A549 (cell line): ENCODE data around the gene ACTN2. TPM values are rescaled to one million over a fixed set of nuclear protein-coding genes. Genes with fewer than 3 reads are reported as not detected.

Experiments
- BCL3 ChIP-seq: fragments of >200 bp; sonication (Bioruptor Twin); formaldehyde crosslinking; IDR thresholded peaks from 3 replicates; pipeline ENCODE4 v1.6.1; 2016
- BHLHE40 ChIP-seq: IDR thresholded peaks from 2 replicates; pipeline ENCODE4 v1.6.1; 2012; ENCODE audit warnings: low read depth, low read length, inconsistent platforms
- CBX8 ChIP-seq: fragments of 200-600 bp; sonication (generic); IDR thresholded peaks from 2 replicates; pipeline ENCODE4 v1.6.1; 2016
- CEBPB ChIP-seq, 2 experiments: fragments of >200 bp in 1 of 2; sonication (Bioruptor Twin) in 1 of 2; formaldehyde crosslinking in 1 of 2; IDR thresholded peaks; 2 replicates each; pipeline ENCODE4 v1.6.1; 2012 to 2016
- CHD4 ChIP-seq: fragments of 200-600 bp; sonication (generic); IDR thresholded peaks from 2 replicates; pipeline ENCODE4 v1.6.1; 2016; ENCODE audit warnings: antibody characterized with exemption, mild to moderate bottlenecking, borderline replicate concordance
- ESRRA ChIP-seq: fragments of 150-350 bp; IDR thresholded peaks from 2 replicates; pipeline ENCODE4 v1.6.1; 2014; ENCODE audit warnings: mild to moderate bottlenecking, low read length, borderline replicate concordance
- HDAC2 ChIP-seq: fragments of 200-600 bp; sonication (generic); IDR thresholded peaks from 2 replicates; pipeline ENCODE4 v1.6.1; 2016
- HEYL ChIP-seq: fragments of 250-450 bp; sonication (Bioruptor Pico); IDR thresholded peaks from 2 replicates; pipeline ENCODE4 v1.8.0; 2021; ENCODE audit warnings: mild to moderate bottlenecking, moderate library complexity
- HOXA7 ChIP-seq: fragments of 250-450 bp; sonication (Bioruptor Pico); IDR thresholded peaks from 2 replicates; pipeline ENCODE4 v1.5.0; 2020; ENCODE audit warnings: mild to moderate bottlenecking, moderate library complexity
- HOXB5 ChIP-seq: fragments of 250-450 bp; sonication (Bioruptor Pico); IDR thresholded peaks from 2 replicates; pipeline ENCODE4 v1.5.0; 2020; ENCODE audit warnings: mild to moderate bottlenecking, moderate library complexity
- MAFK ChIP-seq: fragments of 450-650 bp; IDR thresholded peaks from 2 replicates; pipeline ENCODE4 v1.6.1; 2014; ENCODE audit not compliant: partially characterized antibody
- MYC ChIP-seq: IDR thresholded peaks from 2 replicates; pipeline ENCODE4 v1.6.1; 2012; ENCODE audit warnings: mild to moderate bottlenecking, inconsistent platforms, low read length, improper control_type of control experiment, borderline replicate concordance
- NPAS2 ChIP-seq: fragments of 250-450 bp; sonication (Bioruptor Pico); IDR thresholded peaks from 2 replicates; pipeline ENCODE4 v1.8.0; 2022; ENCODE audit warnings: mild to moderate bottlenecking, moderate library complexity, borderline replicate concordance
- POLR2A ChIP-seq: IDR thresholded peaks from 2 replicates; pipeline ENCODE4 v1.6.1; 2012; ENCODE audit warnings: mild to moderate bottlenecking, low read length
- POLR2AphosphoS2 ChIP-seq: conservative IDR thresholded peaks from 2 replicates; pipeline ENCODE4 v1.6.1; 2012; ENCODE audit warnings: low read length, improper control_type of control experiment, inconsistent platforms
- RAD21 ChIP-seq, 2 experiments: fragments of >200 bp in 1 of 2; sonication (Bioruptor Twin) in 1 of 2; formaldehyde crosslinking in 1 of 2; IDR thresholded peaks in 1 of 2; conservative IDR thresholded peaks in 1 of 2; 2 replicates in 1 of 2; 3 replicates in 1 of 2; pipeline ENCODE4 v1.6.1; 2012 to 2018; ENCODE audit warnings: inconsistent platforms in 1 of 2
- RARB ChIP-seq: fragments of 250-450 bp; sonication (Bioruptor Pico); IDR thresholded peaks from 2 replicates; pipeline ENCODE4 v1.8.0; 2021; ENCODE audit warnings: mild to moderate bottlenecking, moderate library complexity
- RFX5 ChIP-seq: fragments of 450-650 bp; IDR thresholded peaks from 2 replicates; pipeline ENCODE4 v1.7.1; 2014; ENCODE audit warnings: antibody characterized with exemption, mild to moderate bottlenecking, moderate library complexity
- RNF2 ChIP-seq: fragments of 200-600 bp; sonication (generic); IDR thresholded peaks from 2 replicates; pipeline ENCODE4 v1.6.1; 2016; ENCODE audit warnings: low read depth, mild to moderate bottlenecking, antibody characterized with exemption, moderate library complexity, borderline replicate concordance
- SMC3 ChIP-seq: fragments of >200 bp; sonication (Bioruptor Twin); formaldehyde crosslinking; IDR thresholded peaks from 3 replicates; pipeline ENCODE4 v1.6.1; 2018; ENCODE audit warnings: inconsistent platforms
- SREBF2 ChIP-seq: fragments of 450-650 bp; IDR thresholded peaks from 2 replicates; pipeline ENCODE4 v1.6.1; 2014; ENCODE audit warnings: mild to moderate bottlenecking, moderate library complexity
- TP53 ChIP-seq: fragments of 250-450 bp; sonication (Bioruptor Pico); IDR thresholded peaks from 2 replicates; pipeline ENCODE4 v1.5.0; 2021; ENCODE audit warnings: mild to moderate bottlenecking, moderate library complexity
- USF2 ChIP-seq: fragments of 450-650 bp; IDR thresholded peaks from 2 replicates; pipeline ENCODE4 v1.6.1; 2014; ENCODE audit warnings: antibody characterized with exemption
- ZC3H11A ChIP-seq: fragments of 450-650 bp; IDR thresholded peaks from 2 replicates; pipeline ENCODE4 v1.6.1; 2014; ENCODE audit warnings: antibody characterized with exemption, mild to moderate bottlenecking
- ZFP36 ChIP-seq: fragments of 450-650 bp; IDR thresholded peaks from 2 replicates; pipeline ENCODE4 v1.6.1; 2014; ENCODE audit warnings: borderline replicate concordance; ENCODE audit not compliant: partially characterized antibody
- polyA plus RNA-seq, 4 experiments: library from polyadenylated mRNA; depleted of rRNA in 3 of 4; stranded (reverse); fragments of >200 nt; fragmentation: RNase III in 1 of 4; extraction: RNeasy Plus Mini Kit Qiagen cat#74134 plus additional on column Dnase treatment in 1 of 4; gene quantifications; 2 replicates in 3 of 4; 3 replicates in 1 of 4; pipeline ENCODE4 v1.2.3, GENCODE V29; 2011 to 2017
- TF ChIP-seq, protein P1 (sequence below): IDR thresholded peaks from 2 replicates; pipeline ENCODE4 v1.6.1; 2012
- TF ChIP-seq, protein P2 (sequence below): IDR thresholded peaks from 2 replicates; pipeline ENCODE4 v1.6.1; 2012

The ACTN2 gene
- polyA plus RNA-seq, 2 of the 4 experiments (the other 2 are of a cell fraction) = not detected

DNA sequence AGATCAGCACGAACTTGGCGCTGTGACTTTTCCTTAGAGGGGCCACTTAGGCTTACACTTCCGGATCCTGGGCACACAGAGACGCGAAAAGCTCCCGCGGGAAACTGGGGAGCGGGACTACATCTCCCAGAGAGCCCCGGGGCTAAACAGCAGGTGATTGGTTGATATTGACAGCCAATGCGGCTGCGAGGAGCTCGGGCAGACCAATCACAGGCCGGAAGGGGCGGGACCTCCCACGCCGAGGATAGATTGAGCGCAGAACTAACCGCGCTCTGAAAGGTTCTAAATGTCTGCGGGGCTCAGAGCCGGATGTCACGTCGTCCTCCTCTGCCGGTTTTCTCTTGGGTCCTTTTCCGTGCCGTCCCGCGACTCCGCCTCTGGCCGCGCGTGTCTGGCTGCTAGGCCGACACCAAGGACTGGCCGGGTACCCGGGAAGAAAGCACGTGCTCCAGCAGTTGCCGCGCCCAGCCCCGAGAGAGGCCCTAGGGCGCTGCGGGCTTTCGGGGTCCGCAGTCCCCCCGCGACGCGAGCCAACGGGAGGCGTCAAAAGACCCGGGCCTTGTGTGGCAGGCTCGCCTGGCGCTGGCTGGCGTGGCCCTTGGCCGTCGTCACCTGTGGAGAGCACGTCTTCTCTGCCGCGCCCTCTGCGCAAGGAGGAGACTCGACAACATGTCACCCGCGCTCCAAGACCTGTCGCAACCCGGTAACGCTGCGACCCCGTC is 108.9 kb downstream of the ACTN2 start, which contains the start of gene MTR (continued):
- TF ChIP-seq HDAC2 = 0 out of 2 replicates have a peak, but pooled peaks have one; percentile 71
- TF ChIP-seq ESRRA = no peak
- TF ChIP-seq ZFP36 = no peak
- no peak for TF ChIP-seq POLR2AphosphoS2
- no peak for TF ChIP-seq RARB
- no peak for TF ChIP-seq SREBF2
- TF ChIP-seq MYC = peak; percentile 73
- TF ChIP-seq CEBPB (IDR thresholded peaks at IDR 0.05) = peak; percentile 12 to 15; a peak in 1 of 4 replicates
- TF ChIP-seq CBX8 = no peak
- no peak for TF ChIP-seq HOXB5 (CRISPR knock-in tag)
- TF ChIP-seq BCL3 = peak; percentile 63; the same call in 2 of the 3 replicates
- TF ChIP-seq NPAS2 (CRISPR knock-in tag) = no peak
- TF ChIP-seq ZC3H11A = no peak
- no peak for TF ChIP-seq HOXA7
- TF ChIP-seq HEYL (CRISPR knock-in tag) = no peak
- TF ChIP-seq CHD4 = no peak
- no peak for TF ChIP-seq BHLHE40
- peak; percentile 41; the same call in 1 of the 2 replicates for TF ChIP-seq USF2
- TF ChIP-seq, protein P1, sequence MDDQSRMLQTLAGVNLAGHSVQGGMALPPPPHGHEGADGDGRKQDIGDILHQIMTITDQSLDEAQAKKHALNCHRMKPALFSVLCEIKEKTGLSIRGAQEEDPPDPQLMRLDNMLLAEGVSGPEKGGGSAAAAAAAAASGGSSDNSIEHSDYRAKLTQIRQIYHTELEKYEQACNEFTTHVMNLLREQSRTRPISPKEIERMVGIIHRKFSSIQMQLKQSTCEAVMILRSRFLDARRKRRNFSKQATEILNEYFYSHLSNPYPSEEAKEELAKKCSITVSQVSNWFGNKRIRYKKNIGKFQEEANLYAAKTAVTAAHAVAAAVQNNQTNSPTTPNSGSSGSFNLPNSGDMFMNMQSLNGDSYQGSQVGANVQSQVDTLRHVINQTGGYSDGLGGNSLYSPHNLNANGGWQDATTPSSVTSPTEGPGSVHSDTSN = no peak
- no peak for TF ChIP-seq RAD21 (conservative IDR thresholded peaks at IDR 0.05 in 1 of 2, IDR thresholded peaks at IDR 0.05 in 1 of 2)
- TF ChIP-seq RFX5 = no peak
- TF ChIP-seq POLR2A = peak; percentile 56
- TF ChIP-seq TP53 (CRISPR knock-in tag) = no peak
- no peak for TF ChIP-seq SMC3
- TF ChIP-seq MAFK = no peak
- TF ChIP-seq, protein P2, sequence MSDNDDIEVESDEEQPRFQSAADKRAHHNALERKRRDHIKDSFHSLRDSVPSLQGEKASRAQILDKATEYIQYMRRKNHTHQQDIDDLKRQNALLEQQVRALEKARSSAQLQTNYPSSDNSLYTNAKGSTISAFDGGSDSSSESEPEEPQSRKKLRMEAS = peak; percentile 99
- no peak for TF ChIP-seq RNF2
- TF ChIP-seq, all 56 proteins: peak for 10
